Lower leg skin (tissue), 4 donors: ENCODE results near the gene KRT6B. TPM values are rescaled to one million over a fixed set of nuclear protein-coding genes. Genes with fewer than 3 reads are reported as not detected.

Experiments
- DNase-seq, 2 donors: peaks; one replicate each; pipeline ENCODE4 v3.0.0-alpha.2; 2019; ENCODE audit warnings: low spot score in 2 of 2
- H3K4me3 ChIP-seq: fragments of 200-600 bp; sonication (generic); 2 replicates; pipeline ENCODE4 v1.5.1; 2017; ENCODE audit warnings: mild to moderate bottlenecking, low read depth; ENCODE audit not compliant: poor library complexity, severe bottlenecking
- CTCF ChIP-seq, 3 donors: fragments of 450-650 bp; IDR thresholded peaks; one replicate each; pipeline ENCODE4 v1.5.1; 2016; ENCODE audit warnings: antibody characterized with exemption in 3 of 3, mild to moderate bottlenecking in 3 of 3, moderate library complexity in 2 of 3
- POLR2A ChIP-seq, 2 donors: fragments of 450-650 bp; IDR thresholded peaks; one replicate each; pipeline ENCODE4 v1.6.1; 2016 to 2017; ENCODE audit warnings: antibody characterized with exemption in 2 of 2, mild to moderate bottlenecking in 1 of 2, moderate library complexity in 1 of 2
- WGBS, 2 donors: methylation state at CpG; one replicate each; pipeline ENCODE4 v1.1.5; 2018; 5-methylcytosine and 5-hydroxymethylcytosine counted together
- intact Hi-C: fragments of 100-400 bp; cut with DNase I; formaldehyde crosslinking; loops from one replicate; pipeline ENCODE4 v1.15.0; 2023; ENCODE audit warnings: low total_unique reads
- total RNA-seq, 4 donors: library from RNA; depleted of rRNA; stranded (reverse); fragments of >200 nt; gene quantifications; one replicate each; pipeline ENCODE4 v1.1.0, GENCODE V29; 2016

Gene KRT6B
- total RNA-seq, 4 donors from 2014 or later = 49.8 to 441 (median 157) TPM

GRCh38 chr12:52496590-52497071 is 44.7 kb upstream of the KRT6B start:
- H3K4me3 ChIP-seq = no peak overlapping the region
- TF ChIP-seq POLR2A (IDR thresholded peaks at IDR 0.05) (no peak), CTCF (IDR thresholded peaks at IDR 0.05) (no peak)
- WGBS, 2 donors = 23 to 26% methylated on average over 4 of the region's 4 CpGs
- intact Hi-C loops = no loop called here
- peak in 1 of 2 donors; percentile 86 for DNase-seq

- DNase-seq = no peak
- intact Hi-C loops = no loop called here
- no peak for TF ChIP-seq POLR2A (IDR thresholded peaks at IDR 0.05)
- TF ChIP-seq CTCF (IDR thresholded peaks at IDR 0.05) = no peak
- H3K4me3 ChIP-seq = no peak overlapping the region
- 67 to 91% methylated on average over 2 of the region's 2 CpGs for WGBS, 2 donors
Observed at GRCh38 chr12:52496054-52496453, 44.1 kb upstream of the KRT6B start.

- intact Hi-C loops = no loop called here
- WGBS, 2 donors = 34 to 44% methylated on average over 3 of the region's 3 CpGs
- TF ChIP-seq POLR2A (IDR thresholded peaks at IDR 0.05) (no peak), CTCF (IDR thresholded peaks at IDR 0.05) (no peak)
- DNase-seq = peak in 1 of 2 donors; percentile 87
- no peak overlapping the region for H3K4me3 ChIP-seq
Observed at GRCh38 chr12:52495389-52495788, 43.4 kb upstream of the KRT6B start.

DNA sequence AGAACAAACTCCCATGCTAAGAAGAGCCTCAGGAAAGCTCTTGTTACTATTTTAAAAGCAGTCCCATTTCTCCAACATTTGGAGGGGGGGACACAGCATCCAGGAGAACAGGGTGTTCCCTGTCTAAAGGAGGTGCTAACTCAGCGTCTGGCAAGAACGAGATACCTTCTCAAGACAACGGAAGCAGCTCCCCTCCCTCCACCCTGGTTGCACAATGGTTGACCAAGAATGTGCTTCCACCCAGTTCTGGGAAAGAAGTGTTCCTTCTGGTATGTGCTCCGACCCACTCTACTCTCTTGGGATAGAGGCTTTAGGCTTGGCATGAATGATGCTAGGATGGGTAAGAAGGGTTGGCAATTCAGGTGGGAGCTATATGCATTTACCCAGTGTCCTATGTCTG is 42.6 kb upstream of the KRT6B start:
- DNase-seq = peak; percentile 86 to 89
- WGBS, 2 donors = 13 to 34% methylated on average over 4 of the region's 4 CpGs
- intact Hi-C loops = no loop called here
- H3K4me3 ChIP-seq = no peak overlapping the region
- TF ChIP-seq CTCF (IDR thresholded peaks at IDR 0.05) (no peak), POLR2A (IDR thresholded peaks at IDR 0.05) (no peak)

GRCh38 chr12:52494100-52494499 is 42.2 kb upstream of the KRT6B start:
- 65 to 77% methylated on average over 1 of the region's 1 CpG for WGBS, 2 donors

More at GRCh38 chr12:52494100-52494499, 42.2 kb upstream of the KRT6B start:
- no peak for DNase-seq
- H3K4me3 ChIP-seq = no peak overlapping the region
- intact Hi-C loops = no loop called here
- TF ChIP-seq POLR2A (IDR thresholded peaks at IDR 0.05) (no peak), CTCF (IDR thresholded peaks at IDR 0.05) (no peak)
